HG02970 (cell line): ENCODE results near the gene TMEM235.

Experiments
- ATAC-seq: cut with Tn5 transposase; IDR thresholded peaks from one replicate; pipeline ENCODE4 v1.9.1; 2021; ENCODE audit warnings: mild to moderate bottlenecking, moderate library complexity, moderate number of reproducible peaks; ENCODE audit not compliant: unreplicated experiment, low FRiP score

Gene TMEM235

DNA sequence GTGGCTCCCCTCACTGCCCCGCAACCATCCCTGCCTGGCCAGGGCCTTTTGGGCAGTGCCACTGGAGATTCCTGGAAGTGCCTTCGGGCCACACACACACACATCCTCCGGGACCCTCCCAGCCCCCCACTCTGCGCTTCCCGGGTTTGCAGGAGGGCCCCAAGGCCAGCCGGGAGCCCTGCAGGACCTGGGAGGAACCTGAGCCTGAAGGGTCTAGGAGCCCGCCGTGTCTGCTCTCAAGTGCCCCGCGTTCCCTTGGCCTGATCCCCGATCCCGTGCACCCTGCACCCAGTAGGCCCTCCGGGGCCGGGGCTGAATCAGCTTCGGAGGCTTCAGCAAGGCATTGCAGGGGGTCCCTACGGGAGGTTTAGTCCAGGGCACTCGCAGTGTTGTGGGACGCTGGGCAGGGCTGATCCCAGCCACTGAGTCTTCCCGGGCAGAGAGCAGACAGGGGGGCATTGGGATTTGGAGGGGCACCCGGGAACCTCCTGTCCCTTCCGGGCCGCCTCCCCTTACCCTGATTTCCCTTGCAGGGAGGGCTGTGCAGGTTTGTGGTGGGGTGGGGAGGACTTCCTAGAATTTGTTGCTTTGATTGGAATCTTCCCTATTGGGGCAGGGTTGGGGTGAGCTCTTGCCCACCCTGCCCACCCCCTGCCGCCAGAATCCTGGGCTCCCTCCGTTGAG, 36.9 kb downstream of the TMEM235 start:
- no peak for ATAC-seq

DNA sequence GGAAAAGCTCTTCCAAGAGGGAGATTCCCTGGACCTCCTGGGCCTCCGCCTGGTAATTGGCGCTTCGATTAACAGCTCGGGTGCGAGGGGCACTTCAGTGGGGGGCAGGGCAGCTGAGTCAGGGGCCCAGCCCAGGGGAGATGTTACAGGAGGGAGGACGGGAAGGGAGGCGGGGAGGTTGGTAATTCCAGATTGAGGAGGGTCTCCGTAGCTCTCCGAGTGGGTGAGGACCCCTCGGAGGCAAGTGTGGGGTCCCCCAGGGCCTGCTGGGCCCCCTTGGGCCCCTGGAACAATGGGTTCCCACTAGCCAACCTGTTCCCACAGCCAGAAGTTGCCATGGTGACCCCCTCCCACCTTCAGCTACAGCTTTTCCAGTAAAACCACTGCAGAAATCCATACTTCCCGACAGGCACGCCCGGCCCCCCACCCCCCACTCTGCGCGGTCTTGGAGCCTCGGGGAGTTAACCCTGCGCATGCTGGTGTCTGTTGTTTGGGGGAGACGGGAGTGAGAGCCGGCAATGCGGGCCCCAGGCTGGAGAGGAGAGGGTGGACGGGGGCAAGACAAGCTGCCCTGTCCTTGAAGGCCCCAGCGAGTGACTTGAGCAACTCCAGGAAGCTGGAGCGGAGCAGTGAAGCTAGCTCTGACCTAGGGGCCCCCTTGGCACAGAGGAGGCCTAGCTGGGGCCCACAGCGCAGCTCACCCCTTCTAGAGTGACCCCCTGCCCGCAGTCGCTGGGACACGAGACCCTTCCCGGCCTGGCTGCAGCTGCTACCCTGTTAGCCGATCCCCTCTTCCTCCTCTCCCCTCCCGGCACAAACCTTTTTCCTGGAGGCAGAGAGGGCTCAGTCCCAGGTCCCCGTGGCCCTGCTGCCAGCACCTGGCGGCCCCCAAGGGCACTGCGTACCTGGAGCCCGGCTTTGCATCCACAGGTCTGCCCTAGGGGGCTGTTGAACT, 37.8 kb downstream of the TMEM235 start:
- ATAC-seq = no peak

DNA sequence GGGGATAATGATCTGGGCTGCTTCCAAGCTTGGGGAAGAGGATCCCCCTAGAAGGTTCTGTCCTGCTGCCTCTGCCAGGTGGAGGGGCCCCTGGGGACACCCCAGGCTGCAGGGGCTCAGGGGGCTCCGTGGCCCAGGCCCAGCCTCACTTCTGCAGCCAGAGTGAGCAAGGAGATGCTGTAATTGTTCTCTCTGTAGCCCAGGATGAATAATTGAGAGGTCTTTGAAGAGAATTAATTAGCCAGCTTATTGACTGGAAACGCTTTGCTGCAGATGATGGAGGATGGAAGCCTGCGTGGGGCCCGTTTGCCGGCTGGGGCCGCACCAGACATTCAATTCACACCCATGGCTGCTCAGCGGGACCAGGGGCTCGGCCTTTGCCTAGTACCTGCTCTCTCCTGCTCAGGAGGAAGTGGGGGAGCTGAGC, 38.5 kb downstream of the TMEM235 start:
- no peak for ATAC-seq

DNA sequence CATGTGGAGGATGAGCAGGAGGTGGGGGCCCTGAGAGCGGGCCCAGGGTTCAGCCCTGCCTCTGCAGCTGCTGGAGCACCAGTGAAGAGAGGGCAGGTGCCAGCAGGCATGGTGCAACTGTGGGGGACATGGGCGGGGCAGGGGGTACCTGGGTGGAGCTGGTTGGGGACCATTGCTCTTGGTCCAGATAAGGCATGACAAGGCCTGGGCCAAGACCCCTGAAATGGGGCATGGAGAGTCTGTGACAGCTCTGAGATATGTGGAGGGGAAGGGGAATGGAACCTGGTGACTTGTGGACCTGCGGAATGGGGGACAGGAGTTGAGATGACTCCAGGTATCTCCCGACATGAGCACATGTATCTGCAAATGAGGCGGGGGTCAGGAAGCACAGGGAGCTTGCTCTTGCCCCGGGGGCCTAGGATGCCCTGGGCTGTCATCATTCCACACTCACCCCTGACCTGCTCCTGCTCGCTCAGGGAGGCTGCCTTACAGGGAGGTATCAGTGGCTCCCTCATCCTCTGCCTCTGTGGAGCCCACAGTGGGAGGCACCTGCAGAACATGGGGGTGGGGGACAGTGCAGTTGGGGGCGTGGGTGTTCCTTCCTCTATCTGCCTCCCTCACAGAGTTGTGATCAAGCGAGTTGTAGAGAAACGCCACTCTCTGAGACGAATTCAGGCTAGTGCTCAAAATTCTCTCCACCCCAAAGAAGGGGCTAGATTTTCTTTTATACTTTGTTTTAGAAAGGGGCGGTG, 40.2 kb downstream of the TMEM235 start:
- ATAC-seq = no peak

DNA sequence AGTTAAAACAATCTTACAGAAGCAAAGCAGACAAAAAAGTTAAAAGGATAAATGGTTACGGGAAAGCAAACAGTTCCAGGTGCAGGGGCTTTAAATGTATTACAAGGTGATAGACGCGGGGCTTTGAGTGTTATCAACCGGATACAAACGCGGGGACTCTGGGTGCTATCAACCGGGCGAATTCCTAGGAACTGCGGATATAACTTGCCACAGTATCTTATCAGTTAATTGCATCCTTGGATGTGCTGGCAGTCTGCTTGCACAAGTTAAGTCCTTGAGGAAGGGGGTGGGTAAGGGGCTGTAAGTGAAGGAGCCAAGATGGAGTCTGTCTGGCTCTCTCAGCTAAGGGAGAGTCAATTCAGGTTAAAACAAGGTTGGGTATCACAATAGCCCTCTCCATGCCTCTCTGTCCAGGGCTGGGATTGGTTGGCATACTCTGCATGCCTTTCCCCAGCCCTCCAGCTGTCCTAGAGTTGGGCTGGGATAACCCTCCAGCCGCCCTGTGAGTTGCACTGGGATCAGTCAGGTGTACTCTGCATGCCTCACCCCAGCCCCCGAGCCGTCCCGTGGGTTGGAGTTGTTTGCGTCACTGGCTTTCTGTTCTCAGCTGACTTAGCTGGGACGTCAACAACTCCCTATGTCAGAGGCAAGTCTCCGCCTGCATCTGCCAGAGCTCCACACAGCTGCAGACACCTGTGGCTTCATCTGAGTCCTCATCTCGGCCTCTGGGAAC, 40.9 kb downstream of the TMEM235 start:
- ATAC-seq = no peak

DNA sequence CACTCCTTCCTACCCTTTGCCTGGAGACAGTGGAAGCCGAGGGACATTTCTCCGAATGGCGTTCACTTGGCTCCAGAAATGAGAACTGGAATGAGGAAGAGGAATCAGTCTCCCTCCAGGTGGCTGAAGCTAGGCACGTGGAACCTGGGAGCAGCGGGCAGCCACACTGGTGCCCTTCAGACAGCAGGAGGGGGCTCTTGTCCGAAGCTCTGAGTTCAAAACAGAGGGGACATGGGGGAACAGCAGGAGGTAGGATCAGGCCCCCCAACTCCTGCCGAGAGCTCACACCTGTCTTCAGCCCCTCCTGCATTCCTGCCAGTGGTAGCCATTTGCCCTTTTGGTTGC, 41.5 kb downstream of the TMEM235 start:
- no peak for ATAC-seq

DNA sequence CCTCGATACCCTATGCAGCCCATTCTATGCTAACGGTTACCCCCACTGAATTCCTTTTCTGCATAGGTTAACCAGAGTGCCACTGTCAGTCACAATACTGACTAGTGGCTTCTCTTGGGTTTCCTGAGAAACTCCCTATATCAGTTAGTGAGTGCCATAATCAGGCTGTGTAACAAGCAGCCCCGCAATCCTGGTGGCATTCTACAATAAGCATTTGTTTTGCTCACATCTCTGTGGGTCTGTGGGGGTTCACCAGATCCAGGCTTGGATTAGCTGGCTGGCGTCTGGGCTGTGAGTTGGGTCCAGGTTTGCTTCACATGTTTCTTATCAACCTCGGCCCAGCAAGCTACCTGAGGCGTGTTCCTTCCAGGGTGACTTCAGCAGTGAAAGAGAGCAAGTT, 42.4 kb downstream of the TMEM235 start:
- ATAC-seq = no peak

DNA sequence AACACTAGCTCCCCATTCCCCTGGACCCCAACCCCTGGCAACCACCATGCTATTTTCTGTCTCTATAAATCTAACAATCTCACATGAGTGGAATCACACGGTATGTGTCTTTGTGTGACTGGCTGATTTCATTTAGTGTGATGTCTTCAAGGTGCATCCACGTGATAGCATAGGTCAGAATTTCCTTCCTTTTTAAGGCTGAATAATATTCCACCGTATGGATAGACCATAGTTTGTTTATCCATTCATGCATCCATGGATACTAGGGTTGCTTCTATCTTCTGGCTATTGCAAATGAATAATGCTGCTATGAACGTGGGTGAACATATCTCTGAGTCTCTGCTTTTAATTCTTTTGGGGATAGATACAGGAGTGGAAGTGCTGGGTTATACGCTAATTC, 43.9 kb downstream of the TMEM235 start:
- no peak for ATAC-seq

DNA sequence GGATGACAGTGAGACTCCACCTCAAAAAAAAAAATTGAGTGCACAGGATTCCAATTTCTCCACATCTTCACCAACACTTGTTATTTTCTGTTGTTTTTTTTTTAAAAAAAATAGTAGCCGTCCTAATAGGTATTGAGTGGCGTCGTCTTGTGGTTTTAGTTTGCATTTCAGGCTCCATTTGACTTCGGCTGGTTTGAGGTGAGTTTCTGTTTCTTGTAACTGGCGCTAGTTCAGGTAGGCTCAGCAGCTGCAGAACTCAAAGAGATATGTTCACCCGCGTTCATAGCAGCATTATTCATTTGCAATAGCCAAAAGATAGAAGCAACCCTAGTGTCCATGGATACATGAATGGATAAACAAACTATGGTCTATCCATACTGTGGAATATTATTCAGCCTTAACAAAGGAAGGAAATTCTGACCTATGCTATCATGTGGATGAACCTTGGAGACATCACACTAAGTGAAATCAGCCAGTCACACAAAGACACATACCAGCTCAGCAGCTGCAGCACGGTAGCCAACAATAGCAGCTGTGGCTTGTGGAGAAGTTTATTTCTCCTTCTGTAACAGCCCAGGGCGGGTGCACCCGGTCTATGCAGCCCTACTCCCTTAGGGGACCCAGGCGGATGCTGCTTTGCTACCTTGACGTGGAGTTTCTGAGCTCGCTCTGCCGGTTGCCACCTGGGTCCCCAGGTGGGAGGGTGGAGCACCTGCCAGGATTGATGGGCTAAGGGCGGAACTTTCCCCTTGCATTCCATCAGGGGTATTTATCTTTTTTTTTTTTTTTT, 44.9 kb downstream of the TMEM235 start:
- ATAC-seq = no peak

DNA sequence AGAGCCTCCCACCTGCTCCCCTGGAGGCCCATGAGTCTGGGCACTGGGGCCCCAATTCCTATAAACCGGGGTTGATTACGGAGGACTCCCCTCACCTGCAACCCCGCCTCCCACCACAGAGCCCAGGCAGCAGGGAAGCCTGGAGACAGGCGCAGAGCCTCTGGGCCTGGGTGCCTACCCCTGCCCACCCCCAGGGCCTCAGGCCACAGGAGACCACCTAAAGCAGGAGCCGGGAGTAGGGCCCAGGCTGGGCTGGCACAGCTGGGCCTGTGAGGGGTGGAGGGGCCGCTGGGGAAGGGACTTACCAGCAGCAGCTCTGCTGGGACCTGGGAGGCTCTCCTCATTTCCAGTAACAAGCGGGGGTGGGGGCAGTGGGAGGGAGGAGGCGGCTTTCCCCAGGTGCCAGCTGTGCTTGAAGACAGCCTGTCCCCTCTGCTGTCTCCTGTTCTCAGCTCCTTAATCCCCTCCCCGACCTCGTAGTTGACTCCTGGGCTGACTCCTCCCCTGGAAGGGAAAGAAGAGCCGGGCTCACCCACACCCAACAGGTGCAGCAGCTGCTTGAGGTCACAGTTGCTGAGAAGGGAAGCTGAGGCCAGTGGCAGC, 46.8 kb downstream of the TMEM235 start:
- no peak for ATAC-seq

DNA sequence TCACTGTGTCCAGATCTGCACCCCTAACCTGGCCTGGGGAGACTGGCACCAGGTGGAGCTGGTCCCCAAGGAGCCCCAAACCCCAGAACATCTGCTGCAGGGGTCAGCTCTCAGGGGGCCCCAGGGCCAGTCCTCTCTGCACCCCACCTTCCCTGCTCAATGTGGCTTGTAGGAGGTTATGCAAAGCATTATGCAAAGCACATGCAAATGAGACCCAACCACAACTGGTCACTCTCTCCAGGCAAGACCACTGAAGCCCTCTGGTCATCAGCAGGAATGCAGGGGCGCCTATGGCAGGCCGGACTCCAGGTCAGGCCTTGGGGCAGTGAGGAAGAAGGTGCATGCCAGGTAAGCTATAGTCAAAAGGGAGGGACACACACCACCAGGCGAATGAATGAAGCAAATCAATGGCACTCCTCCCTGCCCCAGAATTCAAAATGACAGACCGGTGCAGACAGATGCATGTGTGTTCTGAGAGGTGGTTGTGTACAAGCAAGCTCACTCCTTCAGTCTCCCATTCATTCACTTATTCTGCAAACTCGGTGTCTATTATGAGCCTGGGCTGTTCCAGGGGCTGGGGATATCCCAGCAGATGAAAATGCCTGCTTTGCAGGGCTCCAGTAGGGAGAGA, 48.0 kb downstream of the TMEM235 start:
- ATAC-seq = no peak

DNA sequence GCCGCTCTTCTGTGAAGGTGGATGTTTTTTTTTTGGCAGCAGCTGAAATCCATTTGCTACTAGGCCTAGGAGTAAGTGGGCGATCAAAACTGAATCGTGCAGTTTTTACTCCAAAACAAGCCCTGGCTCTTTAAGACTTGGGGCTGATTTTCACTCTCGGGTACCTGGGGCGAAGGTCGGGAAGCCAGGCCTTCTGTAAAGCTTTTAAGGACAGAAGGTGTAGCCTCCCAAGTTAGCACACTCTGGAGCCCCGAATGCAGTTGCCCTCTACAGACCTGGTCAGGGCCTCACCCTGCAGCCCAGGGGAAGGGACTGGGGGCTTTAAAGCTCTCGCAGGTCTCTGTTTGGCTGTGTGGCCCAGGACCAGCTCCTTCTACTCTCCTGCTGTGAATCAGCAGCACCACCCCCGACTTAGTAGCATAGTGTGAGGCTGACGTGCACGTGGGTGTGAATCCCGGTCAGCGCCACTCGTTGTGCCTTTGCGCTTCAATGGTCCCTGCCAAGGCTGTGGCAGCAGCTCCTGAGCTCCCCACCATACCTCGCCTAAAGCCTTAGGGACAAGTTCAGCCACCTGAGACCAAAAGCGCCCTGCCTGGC, 49.9 kb downstream of the TMEM235 start:
- ATAC-seq = no peak

DNA sequence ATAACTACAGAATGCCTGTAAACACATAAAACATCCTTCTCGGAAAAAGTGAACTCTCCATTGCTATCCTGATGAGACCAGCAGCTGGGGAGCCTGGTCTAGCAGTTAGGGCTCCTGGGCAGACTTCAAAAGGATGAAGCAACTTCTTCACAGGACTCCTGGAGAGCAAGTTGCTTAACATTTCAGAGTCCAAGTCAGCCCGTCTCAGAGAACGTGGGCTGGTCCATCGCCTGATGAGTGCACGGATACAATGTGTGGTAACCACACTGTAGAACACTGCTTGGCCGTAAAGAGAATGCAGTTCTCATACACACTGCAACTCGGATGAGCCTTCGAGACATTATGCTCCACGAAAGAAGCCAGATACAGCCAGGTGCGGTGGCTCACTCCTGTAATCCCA, 52.7 kb downstream of the TMEM235 start:
- ATAC-seq = no peak

DNA sequence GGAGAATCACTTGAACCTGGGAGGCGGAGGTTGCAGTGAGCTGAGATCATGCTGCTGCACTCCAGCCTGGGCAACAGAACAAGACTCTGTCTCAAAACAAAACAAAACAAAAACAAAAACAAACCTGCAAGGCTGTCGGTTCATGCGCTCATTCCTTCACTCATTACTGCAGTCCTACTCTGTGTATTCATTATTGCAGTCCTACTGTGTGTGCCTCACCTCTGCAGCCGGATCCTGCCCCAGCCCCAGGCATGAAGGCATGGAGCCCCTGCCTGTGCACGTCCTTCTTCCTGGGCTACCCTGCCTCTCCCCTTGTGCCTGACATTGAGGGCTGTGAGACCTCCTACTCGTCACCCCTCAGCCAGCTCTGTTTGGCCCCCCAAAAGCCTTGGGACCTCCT, 57.6 kb downstream of the TMEM235 start:
- no peak for ATAC-seq

DNA sequence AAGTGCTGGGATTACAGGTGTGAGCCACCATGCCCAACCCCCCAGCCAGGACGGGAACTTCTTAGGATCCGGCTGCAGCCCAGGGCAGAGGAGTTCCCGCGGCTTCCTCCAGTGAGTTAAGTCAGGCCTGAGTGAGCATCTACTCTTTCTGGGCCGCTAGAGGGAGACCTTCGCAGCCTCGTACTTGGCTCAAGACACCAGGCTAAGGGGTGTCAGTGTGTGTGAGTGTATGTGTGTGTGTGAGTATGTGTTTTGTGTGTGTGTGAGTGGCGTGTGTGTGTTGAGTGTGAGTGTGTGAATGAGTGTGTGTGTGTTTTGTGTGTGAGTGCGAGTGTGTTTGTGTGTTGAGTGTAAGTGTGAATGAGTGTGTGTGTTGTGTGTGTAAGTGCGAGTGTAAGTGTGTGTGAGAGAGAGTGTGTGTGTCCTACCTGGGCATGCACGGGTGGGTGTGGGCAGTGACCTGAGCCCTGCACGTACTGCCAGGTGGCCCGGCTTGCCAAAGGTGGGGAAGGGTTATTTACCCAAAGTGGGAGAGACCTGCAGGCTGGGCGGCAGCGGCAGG, 58.5 kb downstream of the TMEM235 start:
- no peak for ATAC-seq
